NCI-H2029 (cell line): ENCODE results near the gene ELOVL5.
"Not testable (repeated sequence)": the region's sequence is repeated elsewhere in the genome, so short reads cannot be mapped to it uniquely, and the experiment has no call there.

Source experiments
- DNase-seq: peaks from one replicate; lab custom pipeline; 2025; lab: John Stamatoyannopoulos, UW

The ELOVL5 gene

GRCh38 chr6:53348371-53349208, at the start of gene ELOVL5:
TSS of gene ELOVL5 (minus strand) at chr6:53348950. CDS start at chr6:53295699, 53,251 bp downstream.
- DNase-seq = peak; percentile 95

GRCh38 chr6:53397283-53397682, 48.5 kb upstream of the ELOVL5 start:
- DNase-seq = no peak

GRCh38 chr6:53395986-53396385, 47.2 kb upstream of the ELOVL5 start:
- DNase-seq = no peak

GRCh38 chr6:53394704-53395103, 46.0 kb upstream of the ELOVL5 start:
- no peak for DNase-seq

- no peak for DNase-seq
These were observed 42.4 kb upstream of the ELOVL5 start for GRCh38 chr6:53391170-53391569.

GRCh38 chr6:53390010-53390409, 41.3 kb upstream of the ELOVL5 start:
- no peak for DNase-seq

- DNase-seq = not testable (repeated sequence)
These were observed 39.9 kb upstream of the ELOVL5 start for GRCh38 chr6:53388615-53389014.

- DNase-seq = no peak
These were observed 33.7 kb upstream of the ELOVL5 start for GRCh38 chr6:53382421-53382820.

GRCh38 chr6:53378208-53378607, 29.5 kb upstream of the ELOVL5 start:
- no peak for DNase-seq

GRCh38 chr6:53377793-53378192, 29.0 kb upstream of the ELOVL5 start:
- no peak for DNase-seq

- no peak for DNase-seq
These were observed 28.5 kb upstream of the ELOVL5 start for GRCh38 chr6:53377289-53377688.

GRCh38 chr6:53376661-53377226, 28.0 kb upstream of the ELOVL5 start:
- DNase-seq = no peak

- DNase-seq = no peak
These were observed 27.1 kb upstream of the ELOVL5 start for GRCh38 chr6:53375847-53376246.

- DNase-seq = no peak
These were observed 24.9 kb upstream of the ELOVL5 start for GRCh38 chr6:53373638-53374037.

- DNase-seq = no peak
These were observed 21.2 kb upstream of the ELOVL5 start for GRCh38 chr6:53369876-53370515.

- DNase-seq = no peak
These were observed 20.3 kb upstream of the ELOVL5 start for GRCh38 chr6:53369051-53369450.

GRCh38 chr6:53366128-53366641, 17.4 kb upstream of the ELOVL5 start:
- DNase-seq = no peak

- DNase-seq = no peak
These were observed 14.8 kb upstream of the ELOVL5 start for GRCh38 chr6:53363341-53364079.

- no peak for DNase-seq
These were observed 12.8 kb upstream of the ELOVL5 start for GRCh38 chr6:53361549-53362031.

- no peak for DNase-seq
These were observed 11.6 kb upstream of the ELOVL5 start for GRCh38 chr6:53360093-53360912.

GRCh38 chr6:53359843-53360092, 11.0 kb upstream of the ELOVL5 start:
- no peak for DNase-seq
